ENCODE measurements around the gene DIPK1B.

- TF ChIP-seq EP300 (IDR thresholded peaks at IDR 0.05) = no peak
- no peak for TF ChIP-seq POLR2A (IDR thresholded peaks at IDR 0.05)
- TF ChIP-seq CTCF (IDR thresholded peaks at IDR 0.05) = peak in 1 of 6 experiments; percentile 28
These were observed 30.4 kb downstream of the DIPK1B start, which contains the start of gene LCN10 for GRCh38 chr9:136742591-136743391.
